HepG2 (cell line): ENCODE data around the gene STIMATE. TPM values are rescaled to one million over a fixed set of nuclear protein-coding genes. Genes with fewer than 3 reads are reported as not detected.

Source experiments
- FOXK1 ChIP-seq: sonication (generic); formaldehyde crosslinking; IDR thresholded peaks from 2 replicates; pipeline ENCODE4 v1.4.0; 2020; ENCODE audit warnings: low read depth, missing genetic modification reagents, borderline replicate concordance
- KDM6A ChIP-seq: IDR thresholded peaks from 2 replicates; pipeline ENCODE4 v1.6.1; 2016; ENCODE audit warnings: low read depth
- MED1 ChIP-seq: sonication (generic); formaldehyde crosslinking; IDR thresholded peaks from 2 replicates; pipeline ENCODE4 v1.4.0; 2020; ENCODE audit warnings: missing genetic modification reagents
- RARA ChIP-seq: IDR thresholded peaks from 2 replicates; pipeline ENCODE4 v1.6.1; 2016; ENCODE audit warnings: missing genetic modification reagents, missing compliant biosample characterization
- STAG1 ChIP-seq: sonication (generic); formaldehyde crosslinking; IDR thresholded peaks from 2 replicates; pipeline ENCODE4 v1.4.0; 2020; ENCODE audit warnings: missing genetic modification reagents
- ZNF792 ChIP-seq: IDR thresholded peaks from 2 replicates; pipeline ENCODE4 v1.6.1; 2016
- polyA plus RNA-seq, 8 experiments: library from polyadenylated mRNA; depleted of rRNA in 3 of 8; stranded (reverse) in 7 of 8; unstranded in 1 of 8; fragments of >200 nt; fragmentation: Illumina TruSeq in 4 of 8; extraction: Trizol in 4 of 8; gene quantifications; 2 replicates each; pipeline versions ENCODE4 v1.2.1 to v1.2.3, GENCODE V29; 2011 to 2016; ENCODE audit warnings: low read depth in 4 of 8, missing spikeins in 1 of 8, mixed read lengths in 1 of 8; ENCODE audit not compliant: insufficient read depth in 1 of 8
- total RNA-seq, 5 experiments: library from RNA; depleted of rRNA; stranded (reverse); fragments of >200 nt; fragmentation: Illumina TruSeq; extraction: Trizol; gene quantifications; 2 replicates each; pipeline ENCODE4 v1.2.3, GENCODE V29; 2016; ENCODE audit warnings: low read depth in 1 of 5
- TF ChIP-seq, protein P1 (sequence below): sonication (generic); formaldehyde crosslinking; IDR thresholded peaks from 2 replicates; pipeline ENCODE4 v1.4.0; 2020; ENCODE audit warnings: mild to moderate bottlenecking, missing genetic modification reagents
- TF ChIP-seq, protein P2 (sequence below), 2 experiments: sonication (generic) in 1 of 2; formaldehyde crosslinking in 1 of 2; IDR thresholded peaks; 2 replicates each; pipeline versions ENCODE4 v1.4.0 to v1.6.1; 2016 to 2020; ENCODE audit warnings: borderline replicate concordance in 1 of 2, low read depth in 1 of 2, mild to moderate bottlenecking in 1 of 2, missing genetic modification reagents in 1 of 2
- TF ChIP-seq, protein P3 (sequence below): sonication (generic); formaldehyde crosslinking; IDR thresholded peaks from 2 replicates; pipeline ENCODE4 v1.4.0; 2020; ENCODE audit warnings: missing genetic modification reagents
- TF ChIP-seq, protein P4 (sequence below): sonication (generic); formaldehyde crosslinking; IDR thresholded peaks from 2 replicates; pipeline ENCODE4 v1.5.0; 2020; ENCODE audit warnings: mild to moderate bottlenecking, missing genetic modification reagents, moderate library complexity
- TF ChIP-seq, protein P5 (sequence below): sonication (generic); formaldehyde crosslinking; IDR thresholded peaks from 2 replicates; pipeline ENCODE4 v1.4.0; 2020; ENCODE audit warnings: missing genetic modification reagents

The STIMATE gene
- total and polyA plus RNA-seq, 2 of the 13 experiments (the other 11 are each of a cell fraction or from before 2014, with no cell fraction given), result 5.7 to 11.7 TPM

DNA sequence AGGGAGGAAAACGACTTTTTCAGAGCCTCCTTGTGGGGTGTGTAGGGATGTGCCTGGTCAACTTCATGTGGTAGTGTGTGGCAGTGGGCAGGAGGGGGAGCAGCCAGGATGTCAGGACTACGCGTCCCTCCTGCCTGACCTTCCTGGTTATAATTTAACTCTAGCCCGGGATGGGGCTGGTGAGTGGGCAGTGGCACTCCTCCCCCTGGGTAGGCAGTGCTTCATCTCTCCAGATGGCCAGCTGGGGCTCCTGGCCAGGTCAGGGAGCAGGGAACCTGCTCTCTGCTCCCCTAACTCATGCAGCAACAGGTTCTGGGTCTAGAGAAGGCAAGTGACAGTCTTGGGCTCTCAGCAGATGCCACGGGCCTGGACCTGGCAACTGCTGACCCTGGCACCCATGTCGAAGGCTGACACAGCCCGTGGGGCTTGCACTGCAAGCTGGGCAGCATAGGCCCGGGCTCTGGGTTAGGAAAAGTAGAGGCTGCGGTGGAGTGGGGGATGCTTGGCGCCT is 69.4 kb downstream of the STIMATE start (continued):
- TF ChIP-seq, protein P1, sequence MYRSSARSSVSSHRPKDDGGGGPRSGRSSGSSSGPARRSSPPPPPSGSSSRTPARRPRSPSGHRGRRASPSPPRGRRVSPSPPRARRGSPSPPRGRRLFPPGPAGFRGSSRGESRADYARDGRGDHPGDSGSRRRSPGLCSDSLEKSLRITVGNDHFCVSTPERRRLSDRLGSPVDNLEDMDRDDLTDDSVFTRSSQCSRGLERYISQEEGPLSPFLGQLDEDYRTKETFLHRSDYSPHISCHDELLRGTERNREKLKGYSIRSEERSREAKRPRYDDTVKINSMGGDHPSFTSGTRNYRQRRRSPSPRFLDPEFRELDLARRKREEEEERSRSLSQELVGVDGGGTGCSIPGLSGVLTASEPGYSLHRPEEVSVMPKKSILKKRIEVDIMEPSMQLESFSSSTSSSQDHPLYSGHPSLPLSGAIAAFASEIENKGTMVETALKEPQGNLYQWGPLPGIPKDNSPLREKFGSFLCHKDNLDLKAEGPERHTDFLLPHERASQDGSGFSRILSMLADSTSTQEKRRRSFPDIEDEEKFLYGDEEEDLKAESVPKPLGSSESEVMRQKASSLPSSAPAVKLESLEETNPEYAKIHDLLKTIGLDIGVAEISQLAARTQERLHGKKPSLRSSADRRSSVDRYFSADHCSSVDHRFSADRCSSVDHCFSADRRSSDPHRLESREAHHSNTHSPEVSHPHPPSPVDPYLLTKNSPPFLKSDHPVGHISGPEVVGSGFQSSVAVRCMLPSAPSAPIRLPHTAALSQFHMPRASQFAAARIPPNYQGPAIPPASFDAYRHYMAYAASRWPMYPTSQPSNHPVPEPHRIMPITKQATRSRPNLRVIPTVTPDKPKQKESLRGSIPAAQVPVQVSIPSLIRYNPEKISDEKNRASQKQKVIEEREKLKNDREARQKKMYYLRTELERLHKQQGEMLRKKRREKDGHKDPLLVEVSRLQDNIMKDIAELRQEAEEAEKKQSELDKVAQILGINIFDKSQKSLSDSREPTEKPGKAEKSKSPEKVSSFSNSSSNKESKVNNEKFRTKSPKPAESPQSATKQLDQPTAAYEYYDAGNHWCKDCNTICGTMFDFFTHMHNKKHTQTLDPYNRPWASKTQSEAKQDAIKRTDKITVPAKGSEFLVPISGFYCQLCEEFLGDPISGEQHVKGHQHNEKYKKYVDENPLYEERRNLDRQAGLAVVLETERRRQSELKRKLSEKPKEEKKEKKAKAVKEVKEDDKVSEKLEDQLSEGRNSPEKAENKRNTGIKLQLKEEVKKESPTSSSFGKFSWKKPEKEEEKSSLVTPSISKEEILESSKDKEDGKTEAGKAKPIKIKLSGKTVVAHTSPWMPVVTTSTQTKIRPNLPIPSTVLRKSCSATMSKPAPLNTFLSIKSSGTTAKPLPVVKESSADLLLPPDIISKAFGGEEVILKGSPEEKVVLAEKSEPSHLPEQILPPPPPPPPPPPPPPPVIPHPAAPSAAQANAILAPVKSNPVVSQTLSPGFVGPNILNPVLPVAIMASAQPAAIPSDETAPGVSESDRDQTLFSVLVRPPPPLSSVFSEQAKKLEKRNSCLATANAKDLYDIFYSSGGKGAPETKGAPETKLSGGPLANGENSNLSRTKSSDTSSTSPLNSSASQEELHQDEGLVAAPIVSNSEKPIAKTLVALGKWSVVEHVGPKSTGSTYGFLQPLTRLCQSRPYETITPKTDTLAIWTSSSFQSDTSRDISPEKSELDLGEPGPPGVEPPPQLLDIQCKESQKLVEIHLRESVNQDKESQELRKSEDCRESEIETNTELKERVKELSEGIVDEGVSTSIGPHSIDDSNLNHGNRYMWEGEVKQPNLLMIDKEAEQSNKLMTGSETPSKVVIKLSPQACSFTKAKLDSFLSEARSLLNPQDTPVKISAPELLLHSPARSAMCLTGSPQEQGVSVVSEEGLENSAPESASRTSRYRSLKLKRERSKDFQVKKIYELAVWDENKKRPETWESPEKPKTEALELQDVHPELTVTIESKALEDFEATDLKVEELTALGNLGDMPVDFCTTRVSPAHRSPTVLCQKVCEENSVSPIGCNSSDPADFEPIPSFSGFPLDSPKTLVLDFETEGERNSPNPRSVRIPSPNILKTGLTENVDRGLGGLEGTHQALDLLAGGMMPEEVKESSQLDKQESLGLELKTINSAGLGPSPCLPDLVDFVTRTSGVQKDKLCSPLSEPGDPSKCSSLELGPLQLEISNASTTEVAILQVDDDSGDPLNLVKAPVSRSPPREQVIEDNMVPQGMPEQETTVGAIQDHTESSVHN (CRISPR knock-in tag), result no peak
- 0 out of 2 replicates have a peak, but pooled peaks have one; percentile 15 for TF ChIP-seq ZNF792 (CRISPR knock-in tag)
- TF ChIP-seq, protein P2, sequence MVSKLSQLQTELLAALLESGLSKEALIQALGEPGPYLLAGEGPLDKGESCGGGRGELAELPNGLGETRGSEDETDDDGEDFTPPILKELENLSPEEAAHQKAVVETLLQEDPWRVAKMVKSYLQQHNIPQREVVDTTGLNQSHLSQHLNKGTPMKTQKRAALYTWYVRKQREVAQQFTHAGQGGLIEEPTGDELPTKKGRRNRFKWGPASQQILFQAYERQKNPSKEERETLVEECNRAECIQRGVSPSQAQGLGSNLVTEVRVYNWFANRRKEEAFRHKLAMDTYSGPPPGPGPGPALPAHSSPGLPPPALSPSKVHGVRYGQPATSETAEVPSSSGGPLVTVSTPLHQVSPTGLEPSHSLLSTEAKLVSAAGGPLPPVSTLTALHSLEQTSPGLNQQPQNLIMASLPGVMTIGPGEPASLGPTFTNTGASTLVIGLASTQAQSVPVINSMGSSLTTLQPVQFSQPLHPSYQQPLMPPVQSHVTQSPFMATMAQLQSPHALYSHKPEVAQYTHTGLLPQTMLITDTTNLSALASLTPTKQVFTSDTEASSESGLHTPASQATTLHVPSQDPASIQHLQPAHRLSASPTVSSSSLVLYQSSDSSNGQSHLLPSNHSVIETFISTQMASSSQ (IDR thresholded peaks at IDR 0.05; ENCODE audit: low read depth), result peak; percentile 90
- TF ChIP-seq, protein P2 (CRISPR knock-in tag; IDR thresholded peaks at IDR 0.05; ENCODE audit: borderline replicate concordance), result peak; percentile 97
- no peak for TF ChIP-seq FOXK1 (CRISPR knock-in tag)
- TF ChIP-seq, protein P3, sequence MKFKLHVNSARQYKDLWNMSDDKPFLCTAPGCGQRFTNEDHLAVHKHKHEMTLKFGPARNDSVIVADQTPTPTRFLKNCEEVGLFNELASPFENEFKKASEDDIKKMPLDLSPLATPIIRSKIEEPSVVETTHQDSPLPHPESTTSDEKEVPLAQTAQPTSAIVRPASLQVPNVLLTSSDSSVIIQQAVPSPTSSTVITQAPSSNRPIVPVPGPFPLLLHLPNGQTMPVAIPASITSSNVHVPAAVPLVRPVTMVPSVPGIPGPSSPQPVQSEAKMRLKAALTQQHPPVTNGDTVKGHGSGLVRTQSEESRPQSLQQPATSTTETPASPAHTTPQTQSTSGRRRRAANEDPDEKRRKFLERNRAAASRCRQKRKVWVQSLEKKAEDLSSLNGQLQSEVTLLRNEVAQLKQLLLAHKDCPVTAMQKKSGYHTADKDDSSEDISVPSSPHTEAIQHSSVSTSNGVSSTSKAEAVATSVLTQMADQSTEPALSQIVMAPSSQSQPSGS (CRISPR knock-in tag), result no peak
- peak; percentile 58 for TF ChIP-seq STAG1 (CRISPR knock-in tag)
- TF ChIP-seq, protein P4, sequence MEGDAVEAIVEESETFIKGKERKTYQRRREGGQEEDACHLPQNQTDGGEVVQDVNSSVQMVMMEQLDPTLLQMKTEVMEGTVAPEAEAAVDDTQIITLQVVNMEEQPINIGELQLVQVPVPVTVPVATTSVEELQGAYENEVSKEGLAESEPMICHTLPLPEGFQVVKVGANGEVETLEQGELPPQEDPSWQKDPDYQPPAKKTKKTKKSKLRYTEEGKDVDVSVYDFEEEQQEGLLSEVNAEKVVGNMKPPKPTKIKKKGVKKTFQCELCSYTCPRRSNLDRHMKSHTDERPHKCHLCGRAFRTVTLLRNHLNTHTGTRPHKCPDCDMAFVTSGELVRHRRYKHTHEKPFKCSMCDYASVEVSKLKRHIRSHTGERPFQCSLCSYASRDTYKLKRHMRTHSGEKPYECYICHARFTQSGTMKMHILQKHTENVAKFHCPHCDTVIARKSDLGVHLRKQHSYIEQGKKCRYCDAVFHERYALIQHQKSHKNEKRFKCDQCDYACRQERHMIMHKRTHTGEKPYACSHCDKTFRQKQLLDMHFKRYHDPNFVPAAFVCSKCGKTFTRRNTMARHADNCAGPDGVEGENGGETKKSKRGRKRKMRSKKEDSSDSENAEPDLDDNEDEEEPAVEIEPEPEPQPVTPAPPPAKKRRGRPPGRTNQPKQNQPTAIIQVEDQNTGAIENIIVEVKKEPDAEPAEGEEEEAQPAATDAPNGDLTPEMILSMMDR (CRISPR knock-in tag), result peak; percentile 76
- no peak for TF ChIP-seq MED1 (CRISPR knock-in tag)
- TF ChIP-seq RARA, result peak; percentile 29; the same call in 1 of the 2 replicates
- TF ChIP-seq, protein P5, sequence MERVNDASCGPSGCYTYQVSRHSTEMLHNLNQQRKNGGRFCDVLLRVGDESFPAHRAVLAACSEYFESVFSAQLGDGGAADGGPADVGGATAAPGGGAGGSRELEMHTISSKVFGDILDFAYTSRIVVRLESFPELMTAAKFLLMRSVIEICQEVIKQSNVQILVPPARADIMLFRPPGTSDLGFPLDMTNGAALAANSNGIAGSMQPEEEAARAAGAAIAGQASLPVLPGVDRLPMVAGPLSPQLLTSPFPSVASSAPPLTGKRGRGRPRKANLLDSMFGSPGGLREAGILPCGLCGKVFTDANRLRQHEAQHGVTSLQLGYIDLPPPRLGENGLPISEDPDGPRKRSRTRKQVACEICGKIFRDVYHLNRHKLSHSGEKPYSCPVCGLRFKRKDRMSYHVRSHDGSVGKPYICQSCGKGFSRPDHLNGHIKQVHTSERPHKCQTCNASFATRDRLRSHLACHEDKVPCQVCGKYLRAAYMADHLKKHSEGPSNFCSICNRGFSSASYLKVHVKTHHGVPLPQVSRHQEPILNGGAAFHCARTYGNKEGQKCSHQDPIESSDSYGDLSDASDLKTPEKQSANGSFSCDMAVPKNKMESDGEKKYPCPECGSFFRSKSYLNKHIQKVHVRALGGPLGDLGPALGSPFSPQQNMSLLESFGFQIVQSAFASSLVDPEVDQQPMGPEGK, result peak; percentile 84
- no peak for TF ChIP-seq KDM6A
